DMS 273 (cell line): ENCODE results near the gene WDR59.
"Not testable (repeated sequence)": the region's sequence is repeated elsewhere in the genome, so short reads cannot be mapped to it uniquely, and the experiment has no call there.

Experiments used
- DNase-seq: peaks from one replicate; lab custom pipeline; 2025; ENCODE audit not compliant: unreplicated experiment; lab: John Stamatoyannopoulos, UW

WDR59 gene

DNA sequence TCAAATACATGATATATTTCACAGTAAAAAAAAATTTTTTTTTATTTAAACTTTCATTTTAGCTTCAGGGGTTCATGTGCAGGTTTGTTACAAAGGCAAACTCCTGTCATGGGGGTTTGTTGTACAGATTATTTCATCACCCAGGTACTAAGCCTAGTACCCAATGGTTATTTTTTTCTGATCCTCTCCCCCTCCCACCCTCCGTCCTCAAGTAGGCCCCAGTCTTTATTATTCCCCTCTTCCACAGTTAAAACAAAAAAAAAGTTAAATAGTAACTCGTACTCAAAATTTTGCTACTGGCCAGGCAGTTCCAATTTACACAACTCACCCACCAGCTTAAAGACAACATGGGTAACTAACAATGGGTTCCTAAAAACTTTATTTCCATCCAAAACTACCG lies 63.9 kb downstream of the WDR59 start:
- DNase-seq = no peak

GRCh38 chr16:74909665-74910064 lies 75.3 kb downstream of the WDR59 start:
- peak; percentile 41 for DNase-seq

DNA sequence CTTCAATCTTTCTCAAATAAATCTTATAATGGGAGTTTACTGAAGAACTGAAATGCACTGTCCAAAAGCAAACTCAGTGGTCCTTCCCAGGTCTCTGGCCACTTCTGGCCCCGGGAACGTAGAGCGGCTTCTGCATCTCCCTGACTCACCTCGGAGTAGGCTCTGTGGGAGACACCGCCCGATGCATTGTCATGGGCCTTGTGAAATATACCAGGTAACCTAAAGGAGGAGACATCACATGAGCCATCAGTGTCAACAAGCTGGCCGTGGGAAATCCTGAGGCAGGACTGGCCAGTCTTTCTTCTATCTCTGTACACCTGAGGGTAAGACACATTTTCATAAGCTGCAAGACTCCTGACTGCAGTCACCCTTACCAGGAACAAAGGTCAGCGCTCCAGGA lies 76.2 kb downstream of the WDR59 start:
- DNase-seq = not testable (repeated sequence)

DNA sequence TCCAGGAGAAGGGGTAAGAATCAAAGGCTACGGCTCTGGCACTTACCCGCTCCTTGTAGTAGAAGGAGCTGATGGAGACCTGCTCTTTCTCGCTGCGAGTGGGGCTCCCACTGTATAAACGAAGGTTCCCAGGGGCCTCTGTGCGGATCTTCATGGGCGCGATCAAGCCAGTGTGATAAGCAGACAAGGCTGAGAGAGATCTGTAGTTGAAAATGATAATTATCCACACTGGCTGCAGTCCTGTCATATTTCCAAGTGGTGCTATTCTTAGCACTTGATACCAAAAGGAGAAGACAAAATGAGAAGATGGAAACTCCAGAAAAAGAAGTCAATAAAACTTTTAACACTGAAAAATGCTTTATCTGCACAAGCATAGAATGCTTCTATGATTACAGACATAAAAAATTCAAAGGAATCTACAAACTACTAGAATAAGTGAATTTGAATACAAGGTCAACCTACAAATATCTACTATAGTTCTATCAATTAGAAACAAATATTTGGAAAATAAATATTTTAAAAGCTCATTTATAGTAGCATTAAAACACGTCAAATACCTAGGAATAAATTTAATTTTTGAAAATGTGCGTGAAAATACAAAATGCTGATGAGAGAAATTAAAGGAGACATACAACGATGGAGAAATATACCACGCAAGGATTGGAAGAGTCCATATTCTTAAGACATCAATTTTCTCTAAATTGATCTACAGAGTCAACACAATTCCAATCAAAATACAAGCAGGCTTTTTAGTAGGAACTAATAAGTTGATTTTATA lies 80.8 kb downstream of the WDR59 start:
- no peak for DNase-seq

DNA sequence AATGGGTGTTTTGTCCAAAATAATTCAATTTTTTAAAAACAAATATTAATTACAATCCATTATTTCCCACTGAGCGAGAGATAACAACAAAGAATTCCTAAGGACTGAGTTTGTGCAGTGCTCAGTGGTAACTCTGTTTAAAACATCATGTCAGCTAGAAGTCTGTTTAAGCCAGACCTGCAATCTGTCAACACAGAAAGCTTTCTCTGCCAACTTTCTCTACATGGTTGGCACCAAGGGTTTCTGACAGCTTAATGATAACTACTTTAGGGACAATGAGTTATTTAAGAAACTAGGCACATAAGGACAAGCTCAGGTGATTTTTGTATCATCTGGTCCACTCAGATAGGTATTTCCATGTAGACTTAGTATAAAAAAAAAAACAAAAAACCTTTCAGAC lies 81.8 kb downstream of the WDR59 start:
- DNase-seq = no peak

DNA sequence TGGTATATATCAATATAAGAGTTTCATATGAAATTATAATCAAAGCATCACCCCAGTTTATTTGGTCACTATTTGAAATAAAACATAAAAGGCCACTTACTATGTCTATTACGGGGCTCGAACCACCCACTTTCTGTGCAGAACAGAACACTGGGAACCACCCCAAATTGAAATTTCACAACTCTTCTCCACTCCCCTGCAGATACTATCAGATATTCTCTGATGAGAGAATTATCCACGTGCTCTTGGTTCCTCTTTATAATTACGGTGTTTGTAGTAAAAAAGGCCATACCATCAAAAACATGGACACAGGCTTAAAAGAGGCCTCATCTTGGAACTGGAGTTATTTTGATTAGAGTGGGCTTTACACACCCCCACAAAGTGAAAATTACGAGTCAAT lies 82.8 kb downstream of the WDR59 start:
- no peak for DNase-seq

DNA sequence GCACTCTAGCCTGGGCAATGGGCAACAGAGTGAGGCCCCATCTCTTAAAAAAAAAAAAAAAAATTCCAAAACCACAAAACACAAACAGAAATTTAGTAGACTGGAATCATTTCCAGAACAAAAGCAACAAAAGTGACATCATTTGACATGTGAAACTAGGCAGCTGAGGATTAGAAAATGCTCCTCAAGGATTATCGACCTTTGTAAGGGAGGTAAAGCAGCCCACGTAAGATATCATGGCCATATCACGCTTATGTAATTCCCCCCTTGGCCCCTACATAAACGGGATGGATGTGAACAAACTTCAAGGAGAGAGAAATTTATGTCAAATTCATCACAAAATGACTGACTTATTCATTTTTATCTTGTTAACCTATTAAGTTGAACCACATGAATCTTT lies 83.3 kb downstream of the WDR59 start:
- no peak for DNase-seq

DNA sequence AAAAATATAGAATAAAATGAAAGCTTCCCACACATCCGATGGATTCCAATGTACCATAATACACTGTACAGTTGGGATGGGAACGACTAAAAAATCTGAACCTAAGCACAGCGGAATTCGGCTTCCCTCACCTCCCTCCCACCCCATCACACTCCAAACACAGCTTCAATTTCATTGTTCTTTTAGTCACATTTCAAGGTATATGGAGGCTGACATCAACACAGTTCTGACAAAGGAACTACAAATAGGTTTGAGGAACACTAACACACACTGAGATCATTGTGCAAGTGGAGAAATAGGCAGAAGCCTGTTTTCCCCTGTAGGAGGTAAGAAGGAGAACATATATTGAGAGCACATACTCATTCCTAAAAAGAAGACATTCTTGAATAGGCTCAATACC lies 85.1 kb downstream of the WDR59 start:
- DNase-seq = no peak

GRCh38 chr16:74898659-74899058 lies 86.3 kb downstream of the WDR59 start:
- DNase-seq = no peak

- no peak for DNase-seq
Measured at GRCh38 chr16:74896389-74897370, 88.2 kb downstream of the WDR59 start.

DNA sequence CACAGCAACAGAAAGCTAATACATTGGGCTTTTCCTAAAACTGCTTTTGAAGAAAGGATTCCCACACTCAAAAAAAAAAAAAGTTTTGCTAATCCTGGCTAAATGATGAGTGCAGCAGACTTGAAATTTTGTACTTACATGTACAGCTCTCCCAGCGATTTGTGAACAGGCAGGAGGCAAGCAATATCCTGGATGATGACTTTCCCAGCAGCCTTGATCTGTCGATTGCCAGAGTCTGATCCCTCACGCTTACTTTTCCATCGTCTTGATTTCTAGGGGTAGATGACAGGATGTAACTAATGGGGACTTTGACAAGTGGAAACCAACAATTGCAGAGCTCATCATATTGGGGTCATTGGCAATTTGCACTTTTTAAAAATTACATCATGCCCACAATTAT lies 91.4 kb downstream of the WDR59 start:
- no peak for DNase-seq

DNA sequence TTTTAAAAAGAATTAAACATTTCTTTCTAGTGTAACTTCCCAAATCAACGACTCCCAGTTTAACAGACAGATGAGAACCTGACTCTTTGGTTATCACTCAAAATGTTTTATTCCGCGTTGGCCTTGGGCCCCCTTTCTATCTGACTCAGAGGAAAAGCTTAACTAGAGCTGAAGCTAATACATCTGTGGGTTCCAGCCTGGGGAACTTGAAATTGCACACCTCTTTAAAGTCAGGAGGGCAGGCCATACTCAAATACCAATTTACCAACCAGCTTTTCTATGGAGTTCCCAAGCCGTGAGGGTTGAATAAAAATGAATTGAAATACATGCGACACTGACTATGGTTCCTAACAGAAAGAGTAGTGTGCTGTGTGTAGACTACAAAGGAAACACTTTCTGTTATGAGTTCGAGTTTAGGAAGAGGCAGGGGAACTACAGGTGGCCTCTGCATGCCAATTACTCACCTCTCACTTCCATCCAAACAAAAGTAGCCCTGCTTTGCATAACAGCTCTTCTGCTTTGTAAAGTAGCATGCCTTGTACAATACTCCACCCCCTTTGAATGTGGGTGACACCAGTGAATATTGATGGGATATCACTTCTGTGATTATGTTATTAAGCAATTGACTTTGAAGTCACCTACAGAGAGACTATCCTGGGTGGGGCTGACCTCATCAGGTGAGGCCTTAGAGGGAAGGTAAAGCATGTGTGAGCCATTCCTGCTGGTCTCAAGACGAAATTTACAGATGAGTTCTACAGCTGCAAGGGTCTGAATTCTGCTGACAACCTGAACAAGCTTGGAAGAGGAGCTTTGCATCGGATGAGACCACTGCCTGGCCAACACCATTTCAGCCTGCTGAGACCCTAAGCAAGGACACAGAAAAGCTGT lies 92.1 kb downstream of the WDR59 start:
- no peak for DNase-seq

GRCh38 chr16:74888888-74889287 lies 96.0 kb downstream of the WDR59 start:
- no peak for DNase-seq

DNA sequence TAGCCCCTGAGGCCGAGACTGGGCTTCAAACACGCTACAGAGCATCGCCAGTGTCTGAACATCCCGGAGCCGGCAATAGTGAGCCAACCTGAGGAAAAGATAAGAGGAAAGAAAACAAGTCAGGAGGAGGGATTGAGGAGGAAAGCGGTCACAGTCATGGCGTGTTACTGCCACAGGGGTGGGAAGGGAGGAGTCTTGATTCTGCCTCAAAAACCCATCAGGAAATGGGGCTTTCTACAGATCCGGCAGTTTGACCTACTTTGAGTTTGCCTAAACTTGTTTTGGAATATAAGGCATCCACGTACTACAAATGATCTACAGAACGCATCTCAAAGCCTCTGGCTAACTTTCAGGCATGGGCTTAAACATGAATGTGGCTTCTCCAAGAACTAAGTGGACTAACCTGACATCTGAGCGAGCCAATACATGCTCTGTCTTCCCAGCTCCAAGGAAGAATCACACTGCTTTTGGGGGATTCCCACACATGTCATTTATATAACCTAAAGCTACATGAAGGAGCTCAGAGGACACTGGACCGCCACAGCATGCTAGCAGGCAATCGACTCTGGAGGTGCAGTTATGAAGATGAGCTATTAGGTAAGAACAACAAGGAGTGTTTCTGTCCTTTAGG lies 96.6 kb downstream of the WDR59 start:
- no peak for DNase-seq

DNA sequence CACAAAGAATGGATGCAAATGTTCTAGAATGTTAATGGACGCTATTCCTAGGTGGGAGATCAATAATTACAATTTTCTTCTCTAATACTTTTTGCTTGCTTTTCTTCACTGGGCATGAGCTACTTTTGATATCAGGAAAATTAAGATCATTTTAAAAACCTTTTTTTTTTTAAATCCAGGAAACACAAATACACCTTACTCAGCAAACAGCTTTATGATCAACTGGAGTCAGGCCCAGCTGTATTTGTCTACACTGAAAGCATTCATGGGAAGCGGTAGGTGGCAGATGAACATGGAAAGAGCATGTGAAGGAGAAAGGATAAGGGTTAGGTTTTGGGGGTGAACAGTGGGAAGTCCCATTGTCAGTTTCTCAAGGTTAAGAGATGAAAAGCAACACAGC lies 97.8 kb downstream of the WDR59 start:
- DNase-seq = no peak

GRCh38 chr16:74877706-74878105 lies 107.2 kb downstream of the WDR59 start:
- no peak for DNase-seq

DNA sequence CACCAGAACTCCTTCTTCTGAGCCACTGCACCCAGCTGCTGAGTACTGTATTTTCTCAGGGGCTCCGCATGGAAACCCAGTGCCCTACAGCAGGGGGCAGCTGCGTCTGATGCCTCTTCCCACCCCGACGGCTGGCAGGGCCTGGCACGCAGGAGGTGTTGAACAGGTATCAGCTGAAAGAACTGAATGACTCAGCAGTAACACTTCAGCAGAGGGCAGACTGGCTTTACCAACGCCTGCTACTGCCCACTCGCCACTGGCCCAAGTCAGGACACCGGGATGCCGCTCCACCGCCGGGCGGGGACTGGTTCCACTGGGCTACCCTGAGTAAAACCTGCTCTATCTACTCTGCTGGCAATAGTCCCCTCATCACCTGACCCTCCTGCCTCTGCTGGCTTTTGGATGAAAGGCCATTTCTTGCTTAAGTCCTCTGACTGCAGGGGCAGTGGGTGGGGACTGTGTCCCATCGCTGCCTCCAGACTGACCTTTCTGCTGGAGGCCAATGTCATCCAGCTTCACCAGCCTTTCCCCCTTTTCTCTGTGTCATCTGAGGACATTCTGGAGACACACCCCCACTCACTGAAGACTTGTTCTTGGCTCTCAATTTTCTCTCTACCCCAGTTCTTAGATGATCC lies 109.9 kb downstream of the WDR59 start:
- DNase-seq = no peak

- DNase-seq = no peak
Measured at GRCh38 chr16:74874123-74874522, 110.8 kb downstream of the WDR59 start.

DNA sequence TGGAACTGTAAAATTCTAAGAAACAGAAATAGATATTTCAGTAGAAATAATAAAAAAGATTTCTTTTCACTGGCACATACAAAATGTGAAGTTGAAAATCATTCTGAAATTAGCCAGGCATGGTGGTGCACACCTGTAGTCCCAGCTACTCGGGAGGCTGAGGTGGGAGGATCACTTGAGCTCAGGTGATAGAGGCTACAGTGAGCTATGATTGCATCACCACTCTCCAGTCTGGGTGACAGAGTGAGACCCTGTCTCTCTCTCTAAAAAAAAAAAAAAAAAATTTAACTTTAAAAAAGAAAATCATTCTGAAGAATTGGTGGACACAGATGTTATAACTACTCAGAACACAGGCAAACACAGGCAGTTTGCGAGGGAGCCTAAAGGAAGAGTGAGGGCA lies 112.6 kb downstream of the WDR59 start:
- DNase-seq = no peak

GRCh38 chr16:74871608-74872007 lies 113.3 kb downstream of the WDR59 start:
- DNase-seq = no peak
